B cell (primary cell): Measurements from ENCODE around the gene C13orf42. TPM values are rescaled to one million over a fixed set of nuclear protein-coding genes. Genes with fewer than 3 reads are reported as not detected.

Experiments used
- ATAC-seq: fragments of 200-7000 bp; cut with Tn5 transposase; one replicate; pipeline ENCODE4 v1.10.0; 2021; ENCODE audit warnings: low read depth, mild to moderate bottlenecking, moderate number of reproducible peaks, moderate library complexity
- CTCF ChIA-PET: fragments of 350-600 bp; sonication (Branson Sonifier 250); formaldehyde crosslinking; loops from one replicate; lab custom pipeline; 2021; ENCODE audit warnings: antibody characterized with exemption, inconsistent platforms; lab: Charles Lee
- POLR2A ChIA-PET: fragments of 350-600 bp; sonication (Branson Sonifier 250); formaldehyde crosslinking; loops from one replicate; lab custom pipeline; 2021; ENCODE audit warnings: antibody characterized with exemption; lab: Charles Lee
- DNase-seq: peaks from one replicate; pipeline ENCODE4 v3.0.0; 2013
- H2AFZ ChIP-seq: 2 replicates; pipeline ENCODE4 v1.6.1; 2012; ENCODE audit warnings: mild to moderate bottlenecking, low read depth, low read length; ENCODE audit not compliant: insufficient read depth, poor library complexity, severe bottlenecking
- H3K27ac ChIP-seq, 2 donors: 1 replicate in 1 of 2; 2 replicates in 1 of 2; pipeline ENCODE4 v1.5.1; 2012 to 2013; ENCODE audit warnings: low read length in 2 of 2, mild to moderate bottlenecking in 2 of 2, moderate library complexity in 1 of 2
- H3K27me3 ChIP-seq, 4 experiments: fragments of 200-600 bp in 1 of 4; sonication (generic) in 1 of 4; replicated peaks in 1 of 4; 1 replicate in 2 of 4; 2 replicates in 2 of 4; pipeline versions ENCODE4 v1.6.1 to v1.7.0; 2013 to 2016; ENCODE audit warnings: low read length in 3 of 4, mild to moderate bottlenecking in 2 of 4, mixed read lengths in 1 of 4, moderate library complexity in 1 of 4; ENCODE audit not compliant: insufficient read depth in 4 of 4, control insufficient read depth in 3 of 4; ENCODE audit errors: control extremely low read depth in 1 of 4
- H3K36me3 ChIP-seq, 2 experiments: replicated peaks in 1 of 2; 1 replicate in 1 of 2; 2 replicates in 1 of 2; pipeline versions ENCODE4 v1.6.1 to v1.7.1; 2013; ENCODE audit warnings: low read length in 1 of 2; ENCODE audit not compliant: insufficient read depth in 2 of 2, control insufficient read depth in 1 of 2; ENCODE audit errors: control extremely low read depth in 1 of 2, extremely low read depth in 1 of 2
- H3K4me1 ChIP-seq, 2 donors: fragments of 200-600 bp in 1 of 2; sonication (generic) in 1 of 2; 1 replicate in 1 of 2; 2 replicates in 1 of 2; pipeline versions ENCODE4 v1.5.1 to v1.6.1; 2013 to 2017; ENCODE audit warnings: low read length in 2 of 2; ENCODE audit not compliant: control insufficient read depth in 2 of 2, insufficient read depth in 2 of 2
- H3K4me2 ChIP-seq: replicated peaks from 2 replicates; pipeline ENCODE3; 2012; ENCODE audit warnings: mild to moderate bottlenecking, low read depth, low read length; ENCODE audit not compliant: poor library complexity, severe bottlenecking
- H3K4me3 ChIP-seq, 5 experiments: fragments of 200-600 bp in 1 of 5; sonication (generic) in 1 of 5; 1 replicate in 3 of 5; 2 replicates in 2 of 5; pipeline versions ENCODE4 v1.5.1 to v1.7.0; 2011 to 2016; ENCODE audit warnings: low read length in 4 of 5, mild to moderate bottlenecking in 4 of 5, low read depth in 2 of 5, control low read depth in 1 of 5, moderate library complexity in 1 of 5; ENCODE audit not compliant: insufficient read depth in 1 of 5; ENCODE audit errors: control extremely low read depth in 1 of 5, extremely low read depth in 1 of 5
- H3K79me2 ChIP-seq: fragments of 200-600 bp; sonication (generic); one replicate; pipeline ENCODE4 v1.6.0; 2016; ENCODE audit warnings: low read length; ENCODE audit not compliant: control insufficient read depth, insufficient read depth
- H3K9ac ChIP-seq: fragments of 200-600 bp; sonication (generic); 2 replicates; pipeline ENCODE4 v1.6.1; 2017; ENCODE audit warnings: mild to moderate bottlenecking, low read length, moderate library complexity
- H3K9me3 ChIP-seq, 3 donors: one replicate each; pipeline versions ENCODE4 v1.6.1 to v1.7.1; 2013; ENCODE audit warnings: low read length in 2 of 3; ENCODE audit not compliant: control insufficient read depth in 2 of 3, insufficient read depth in 1 of 3; ENCODE audit errors: control extremely low read depth in 1 of 3
- H4K20me1 ChIP-seq: 2 replicates; pipeline ENCODE4 v1.6.0; 2012; ENCODE audit warnings: mild to moderate bottlenecking, low read length; ENCODE audit not compliant: insufficient read depth, control insufficient read depth, poor library complexity, severe bottlenecking
- H3K27ac Mint-ChIP-seq: one replicate; pipeline ENCODE4 v1.8.0; 2021; ENCODE audit warnings: mixed read lengths
- H3K27me3 Mint-ChIP-seq: one replicate; pipeline ENCODE4 v1.8.0; 2021; ENCODE audit warnings: mixed read lengths
- H3K4me1 Mint-ChIP-seq: one replicate; pipeline ENCODE4 v1.8.0; 2021; ENCODE audit warnings: mixed read lengths
- H3K4me3 Mint-ChIP-seq: one replicate; pipeline ENCODE4 v1.8.0; 2021; ENCODE audit warnings: mixed read lengths
- H3K9me3 Mint-ChIP-seq: one replicate; pipeline ENCODE4 v1.8.0; 2022; ENCODE audit warnings: mixed read lengths; ENCODE audit not compliant: insufficient read depth
- EZH2 ChIP-seq: IDR thresholded peaks from 2 replicates; pipeline ENCODE4 v1.6.1; 2012; ENCODE audit warnings: borderline replicate concordance, low read depth, mild to moderate bottlenecking, moderate library complexity, low read length; ENCODE audit not compliant: insufficient read depth, poor library complexity, severe bottlenecking
- WGBS: methylation state at CpG from one replicate; pipeline ENCODE4 v1.1.5; 2013; ENCODE audit warnings: missing lambda C conversion rate; ENCODE audit not compliant: insufficient coverage; 5-methylcytosine and 5-hydroxymethylcytosine counted together
- intact Hi-C: fragments of 100-400 bp; cut with micrococcal nuclease; formaldehyde crosslinking; loops from one replicate; pipeline ENCODE4 v1.10.0; 2022
- polyA plus RNA-seq: library from polyadenylated mRNA; depleted of rRNA; stranded (reverse); fragments of >200 nt; gene quantifications from 2 replicates; pipeline ENCODE4 v1.2.3, GENCODE V29; 2012
- total RNA-seq, 2 donors: library from RNA; stranded (reverse); fragments of 120-200 nt in 1 of 2; gene quantifications; 1 replicate in 1 of 2; 2 replicates in 1 of 2; pipeline versions ENCODE4 v1.2.3 to v1.2.4, GENCODE V29; 2013 to 2022
- TF ChIP-seq, protein P1 (sequence below): fragments of 200-600 bp; IDR thresholded peaks from one replicate; pipeline ENCODE4 v1.8.0; 2022; ENCODE audit warnings: antibody characterized with exemption, mild to moderate bottlenecking

Gene C13orf42
- total and polyA plus RNA-seq, 2 donors (not counting 1 experiment from before 2014, with no cell fraction given) = not detected

DNA sequence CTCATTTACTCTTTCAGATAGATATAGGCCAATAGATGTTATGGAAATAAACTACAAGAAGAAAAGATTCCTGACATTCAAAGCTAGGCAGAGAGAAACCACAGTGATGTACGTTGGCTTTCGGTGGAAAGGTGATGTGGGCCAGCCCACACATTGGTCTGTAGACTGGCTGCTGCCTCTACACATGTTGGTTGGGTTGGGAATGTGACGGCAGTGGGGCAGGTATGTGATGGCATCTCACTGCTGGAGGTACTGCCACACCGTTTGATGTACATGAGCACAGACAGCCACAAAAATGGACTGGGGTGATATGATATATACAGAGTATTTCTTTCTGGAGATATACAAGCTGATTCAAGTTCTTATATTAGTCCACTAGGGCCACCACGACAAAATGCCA is 69.4 kb downstream of the C13orf42 start:
- H3K4me1 Mint-ChIP-seq = no peaks in the 10 kb centered on the region
- intact Hi-C loops = no loop called here
- no peaks in the 10 kb centered on the region for H3K79me2 ChIP-seq
- no peak for ATAC-seq
- peaks cover 7% of the 10 kb centered on the region for H3K27me3 Mint-ChIP-seq
- 89% methylated on average over 4 of the region's 5 CpGs for WGBS
- H3K27ac Mint-ChIP-seq = no peak overlapping the region
- no peak overlapping the region for H3K4me2 ChIP-seq
- no peak overlapping the region for H2AFZ ChIP-seq
- H3K4me1 ChIP-seq = no peaks in the 10 kb centered on the region
- peaks cover 0 to 3% (median 0%) of the 10 kb centered on the region in 4 experiments for H3K27me3 ChIP-seq
- no peak overlapping the region for H3K4me3 Mint-ChIP-seq
- ChIA-PET CTCF (no interaction called here), POLR2A (no interaction called here)
- H3K27ac ChIP-seq = no peak overlapping the region
- no peak overlapping the region for H3K4me3 ChIP-seq
- no peaks in the 10 kb centered on the region for H4K20me1 ChIP-seq
- no peak for TF ChIP-seq EZH2
- TF ChIP-seq, protein P1, sequence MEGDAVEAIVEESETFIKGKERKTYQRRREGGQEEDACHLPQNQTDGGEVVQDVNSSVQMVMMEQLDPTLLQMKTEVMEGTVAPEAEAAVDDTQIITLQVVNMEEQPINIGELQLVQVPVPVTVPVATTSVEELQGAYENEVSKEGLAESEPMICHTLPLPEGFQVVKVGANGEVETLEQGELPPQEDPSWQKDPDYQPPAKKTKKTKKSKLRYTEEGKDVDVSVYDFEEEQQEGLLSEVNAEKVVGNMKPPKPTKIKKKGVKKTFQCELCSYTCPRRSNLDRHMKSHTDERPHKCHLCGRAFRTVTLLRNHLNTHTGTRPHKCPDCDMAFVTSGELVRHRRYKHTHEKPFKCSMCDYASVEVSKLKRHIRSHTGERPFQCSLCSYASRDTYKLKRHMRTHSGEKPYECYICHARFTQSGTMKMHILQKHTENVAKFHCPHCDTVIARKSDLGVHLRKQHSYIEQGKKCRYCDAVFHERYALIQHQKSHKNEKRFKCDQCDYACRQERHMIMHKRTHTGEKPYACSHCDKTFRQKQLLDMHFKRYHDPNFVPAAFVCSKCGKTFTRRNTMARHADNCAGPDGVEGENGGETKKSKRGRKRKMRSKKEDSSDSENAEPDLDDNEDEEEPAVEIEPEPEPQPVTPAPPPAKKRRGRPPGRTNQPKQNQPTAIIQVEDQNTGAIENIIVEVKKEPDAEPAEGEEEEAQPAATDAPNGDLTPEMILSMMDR = no peak
- H3K9me3 ChIP-seq = no peaks in the 10 kb centered on the region
- H3K36me3 ChIP-seq = no peaks in the 10 kb centered on the region
- no peaks in the 10 kb centered on the region for H3K9me3 Mint-ChIP-seq
- H3K9ac ChIP-seq = no peak overlapping the region
- no peak for DNase-seq

DNA sequence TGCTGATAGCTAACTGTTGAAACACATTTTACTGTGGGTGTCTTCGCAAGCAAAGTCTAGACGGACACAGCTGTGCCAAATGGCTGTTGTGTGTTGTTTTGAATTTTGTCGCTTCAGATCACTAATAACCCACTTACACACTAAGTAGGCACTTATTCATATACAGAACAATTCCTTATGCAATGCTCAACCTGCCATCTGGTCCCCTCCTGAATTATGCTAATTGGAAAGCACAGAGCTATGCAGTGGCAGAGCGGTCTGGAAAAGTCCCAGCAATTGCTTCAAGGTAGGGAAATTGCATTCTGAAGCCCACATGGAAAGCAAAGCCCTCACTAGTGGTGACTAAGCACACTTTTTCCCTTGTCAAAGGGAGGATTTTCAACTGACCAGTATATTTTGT is 69.9 kb downstream of the C13orf42 start:
- no peaks in the 10 kb centered on the region for H3K9me3 ChIP-seq
- TF ChIP-seq, protein P1 = no peak
- no peak for TF ChIP-seq EZH2
- intact Hi-C loops = no loop called here
- no peaks in the 10 kb centered on the region for H3K79me2 ChIP-seq
- H3K4me2 ChIP-seq = no peak overlapping the region
- H3K4me1 ChIP-seq = no peaks in the 10 kb centered on the region
- WGBS = 100% methylated on average over 1 of the region's 4 CpGs
- no peak for DNase-seq
- ChIA-PET CTCF (no interaction called here), POLR2A (no interaction called here)
- H2AFZ ChIP-seq = no peak overlapping the region
- H3K9ac ChIP-seq = no peak overlapping the region
- no peak overlapping the region for H3K27ac ChIP-seq
- no peak overlapping the region for H3K4me3 Mint-ChIP-seq
- H3K27ac Mint-ChIP-seq = no peak overlapping the region
- H4K20me1 ChIP-seq = no peaks in the 10 kb centered on the region
- peaks cover 0 to 3% (median 0%) of the 10 kb centered on the region in 4 experiments for H3K27me3 ChIP-seq
- H3K36me3 ChIP-seq = no peaks in the 10 kb centered on the region
- no peaks in the 10 kb centered on the region for H3K9me3 Mint-ChIP-seq
- H3K4me3 ChIP-seq = no peak overlapping the region
- H3K4me1 Mint-ChIP-seq = no peaks in the 10 kb centered on the region
- H3K27me3 Mint-ChIP-seq = peaks cover 7% of the 10 kb centered on the region
- no peak for ATAC-seq
